A549 (cell line): ENCODE measurements around the gene COA8. TPM values are rescaled to one million over a fixed set of nuclear protein-coding genes. Genes with fewer than 3 reads are reported as not detected.

Experiments used
- ATAC-seq, 2 experiments: fragments of 200-7000 bp in 1 of 2; fragments of >200 bp in 1 of 2; cut with Nextera tagmentation in 1 of 2; cut with Tn5 transposase in 1 of 2; 3 replicates each; pipeline versions ENCODE4 v1.8.0 to v1.9.1; 2018 to 2020; ENCODE audit warnings: mild to moderate bottlenecking in 1 of 2, moderate library complexity in 1 of 2
- CTCF ChIA-PET: fragments of 300-600 bp; sonication (Branson Sonifier 250); formaldehyde crosslinking; extraction: SDS; loops from one replicate; lab custom pipeline; 2021; ENCODE audit warnings: antibody characterized with exemption, inconsistent platforms; lab: Yijun Ruan, JAX
- POLR2A ChIA-PET: fragments of 350-600 bp; formaldehyde crosslinking; extraction: SDS; loops from one replicate; lab custom pipeline; 2021; ENCODE audit warnings: antibody characterized with exemption, inconsistent platforms; lab: Yijun Ruan, JAX
- DNase-seq, 2 experiments: peaks; one replicate each; pipeline versions ENCODE4 v3.0.0 to v3.0.0-alpha.2; 2011 to 2016; ENCODE audit warnings: low read depth in 1 of 2, low spot score in 1 of 2
- FAIRE-seq: peaks from 2 replicates; lab custom pipeline; 2011; peaks lifted over from hg19 to GRCh38; lab: Jason Lieb, UNC
- H3K27ac ChIP-seq, 2 experiments: fragments of >200 bp; sonication (Bioruptor Twin); formaldehyde crosslinking; 3 replicates each; pipeline ENCODE4 v1.5.1; 2016 to 2017
- H3K4me1 ChIP-seq: fragments of >200 bp; sonication (Bioruptor Twin); formaldehyde crosslinking; 3 replicates; pipeline ENCODE4 v1.6.1; 2016
- H3K4me2 ChIP-seq: fragments of >200 bp; sonication (Bioruptor Twin); formaldehyde crosslinking; 3 replicates; pipeline ENCODE4 v1.6.1; 2016
- H3K4me3 ChIP-seq: fragments of >200 bp; sonication (Bioruptor Twin); formaldehyde crosslinking; 3 replicates; pipeline ENCODE4 v1.5.1; 2016
- H3K9me3 ChIP-seq: fragments of >200 bp; sonication (Bioruptor Twin); formaldehyde crosslinking; 3 replicates; pipeline ENCODE4 v1.6.1; 2016
- CBX2 ChIP-seq: fragments of 200-600 bp; sonication (generic); IDR thresholded peaks from 2 replicates; pipeline ENCODE4 v1.6.1; 2016; ENCODE audit warnings: low read depth, mild to moderate bottlenecking, borderline replicate concordance
- CHD2 ChIP-seq: fragments of 150-350 bp; IDR thresholded peaks from 2 replicates; pipeline ENCODE4 v1.6.1; 2014; ENCODE audit warnings: low read length; ENCODE audit not compliant: partially characterized antibody
- CHD4 ChIP-seq: fragments of 200-600 bp; sonication (generic); IDR thresholded peaks from 2 replicates; pipeline ENCODE4 v1.6.1; 2016; ENCODE audit warnings: antibody characterized with exemption, mild to moderate bottlenecking, borderline replicate concordance
- EHF ChIP-seq: fragments of 250-450 bp; sonication (Bioruptor Pico); IDR thresholded peaks from 2 replicates; pipeline ENCODE4 v1.5.0; 2020; ENCODE audit warnings: mild to moderate bottlenecking
- EP300 ChIP-seq, 2 experiments: fragments of >200 bp; sonication (Bioruptor Twin); formaldehyde crosslinking; IDR thresholded peaks; 2 replicates in 1 of 2; 3 replicates in 1 of 2; pipeline ENCODE4 v1.6.1; 2016 to 2017
- GATA3 ChIP-seq: IDR thresholded peaks from 2 replicates; pipeline ENCODE4 v1.6.1; 2012; ENCODE audit warnings: borderline replicate concordance
- HOXA7 ChIP-seq: fragments of 250-450 bp; sonication (Bioruptor Pico); IDR thresholded peaks from 2 replicates; pipeline ENCODE4 v1.5.0; 2020; ENCODE audit warnings: mild to moderate bottlenecking, moderate library complexity
- HOXB13 ChIP-seq: fragments of 250-450 bp; sonication (Bioruptor Pico); IDR thresholded peaks from 2 replicates; pipeline ENCODE4 v1.5.0; 2020; ENCODE audit warnings: low read depth, mild to moderate bottlenecking, moderate library complexity
- JUNB ChIP-seq: fragments of >200 bp; sonication (Bioruptor Twin); formaldehyde crosslinking; IDR thresholded peaks from 2 replicates; pipeline ENCODE4 v1.6.1; 2016
- KDM1A ChIP-seq: fragments of 200-600 bp; sonication (generic); IDR thresholded peaks from 2 replicates; pipeline ENCODE4 v1.6.1; 2016; ENCODE audit warnings: low read depth, mild to moderate bottlenecking
- KDM5A ChIP-seq: fragments of 200-600 bp; sonication (generic); IDR thresholded peaks from 2 replicates; pipeline ENCODE4 v1.6.1; 2016; ENCODE audit warnings: antibody characterized with exemption, mild to moderate bottlenecking
- MAFK ChIP-seq: fragments of 450-650 bp; IDR thresholded peaks from 2 replicates; pipeline ENCODE4 v1.6.1; 2014; ENCODE audit not compliant: partially characterized antibody
- RARB ChIP-seq: fragments of 250-450 bp; sonication (Bioruptor Pico); IDR thresholded peaks from 2 replicates; pipeline ENCODE4 v1.8.0; 2021; ENCODE audit warnings: mild to moderate bottlenecking, moderate library complexity
- RNF2 ChIP-seq: fragments of 200-600 bp; sonication (generic); IDR thresholded peaks from 2 replicates; pipeline ENCODE4 v1.6.1; 2016; ENCODE audit warnings: low read depth, mild to moderate bottlenecking, antibody characterized with exemption, moderate library complexity, borderline replicate concordance
- SMC3 ChIP-seq: fragments of >200 bp; sonication (Bioruptor Twin); formaldehyde crosslinking; IDR thresholded peaks from 3 replicates; pipeline ENCODE4 v1.6.1; 2018; ENCODE audit warnings: inconsistent platforms
- SREBF2 ChIP-seq: fragments of 450-650 bp; IDR thresholded peaks from 2 replicates; pipeline ENCODE4 v1.6.1; 2014; ENCODE audit warnings: mild to moderate bottlenecking, moderate library complexity
- TP53 ChIP-seq: fragments of 250-450 bp; sonication (Bioruptor Pico); IDR thresholded peaks from 2 replicates; pipeline ENCODE4 v1.5.0; 2021; ENCODE audit warnings: mild to moderate bottlenecking, moderate library complexity
- ZC3H11A ChIP-seq: fragments of 450-650 bp; IDR thresholded peaks from 2 replicates; pipeline ENCODE4 v1.6.1; 2014; ENCODE audit warnings: antibody characterized with exemption, mild to moderate bottlenecking
- WGBS: methylation state at CpG from one replicate; pipeline ENCODE4 v1.1.6; 2017; ENCODE audit errors: missing lambda C conversion rate; 5-methylcytosine and 5-hydroxymethylcytosine counted together
- polyA plus RNA-seq, 4 experiments: library from polyadenylated mRNA; depleted of rRNA in 3 of 4; stranded (reverse); fragments of >200 nt; fragmentation: RNase III in 1 of 4; extraction: RNeasy Plus Mini Kit Qiagen cat#74134 plus additional on column Dnase treatment in 1 of 4; gene quantifications; 2 replicates in 3 of 4; 3 replicates in 1 of 4; pipeline ENCODE4 v1.2.3, GENCODE V29; 2011 to 2017
- TF ChIP-seq, protein P1 (sequence below): IDR thresholded peaks from 2 replicates; pipeline ENCODE4 v1.6.1; 2012
- TF ChIP-seq, protein P2 (sequence below): fragments of >200 bp; sonication (Bioruptor Twin); formaldehyde crosslinking; IDR thresholded peaks from 3 replicates; pipeline ENCODE4 v1.6.1; 2016
- TF ChIP-seq, protein P3 (sequence below): fragments of >200 bp; sonication (Bioruptor Twin); formaldehyde crosslinking; IDR thresholded peaks from 2 replicates; pipeline ENCODE4 v1.6.1; 2016
- TF ChIP-seq, protein P4 (sequence below): fragments of 200-600 bp; sonication (generic); IDR thresholded peaks from 2 replicates; pipeline ENCODE4 v1.6.1; 2016; ENCODE audit warnings: antibody characterized with exemption, mild to moderate bottlenecking, moderate library complexity

COA8 gene
- polyA plus RNA-seq, 2 of the 4 experiments (the other 2 are of a cell fraction), result 29.8 to 34.9 TPM

DNA sequence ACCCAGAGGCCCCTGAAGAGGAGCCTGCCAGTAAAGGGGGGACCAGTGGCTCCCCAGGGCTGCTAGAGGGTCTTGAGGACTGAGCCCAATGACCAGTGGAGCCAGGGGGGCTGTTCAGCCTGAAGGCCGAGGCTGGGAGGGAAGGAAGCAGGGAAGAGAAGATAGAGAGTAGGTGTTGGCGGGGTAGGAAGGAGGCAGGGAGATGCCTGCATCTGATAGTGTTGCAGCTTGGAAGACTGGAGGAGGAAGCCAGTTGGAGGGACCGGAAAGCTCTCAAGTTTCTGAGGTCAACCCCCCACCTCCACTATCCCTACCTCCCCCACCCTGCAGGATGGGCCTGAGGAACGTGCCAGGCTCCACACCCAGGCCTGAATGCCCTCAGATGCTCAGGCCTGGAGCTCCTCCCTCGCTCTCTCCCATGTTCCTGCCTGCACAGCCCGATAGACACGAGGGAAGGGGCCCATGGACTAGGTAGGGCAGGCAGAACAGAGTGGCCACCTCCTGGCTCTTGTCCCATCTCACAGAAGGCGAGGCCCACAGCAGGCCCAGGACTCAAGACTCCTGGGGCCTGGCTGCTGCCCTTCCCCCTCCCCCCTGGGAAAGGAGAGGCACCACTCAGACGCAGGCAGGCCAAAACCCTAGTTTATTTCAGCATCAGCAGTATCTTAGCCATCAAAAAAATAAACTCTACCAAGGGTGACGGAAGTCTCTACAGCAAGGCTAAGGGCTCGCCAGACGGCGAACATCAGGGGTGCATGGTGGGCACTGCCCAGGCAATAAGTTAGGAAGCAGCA, 43.5 kb upstream of the COA8 start:
- no peak for FAIRE-seq
- peaks cover 41% of the 10 kb centered on the region for H3K4me1 ChIP-seq
- ATAC-seq, result peak; percentile 8 to 33; a peak in 5 of 6 replicates
- TF ChIP-seq MAFK, result peak; percentile 38
- TF ChIP-seq SREBF2, result no peak
- POLR2A ChIA-PET, result interaction anchor here (0.8 to 1.5 kb wide), 2 partner anchors 9 to 23 kb away, joined by 4 read pairs; no protein-coding TSS in a partner anchor
- H3K27ac ChIP-seq, result peak overlapping the region; percentile 24 to 48; a peak in 4 of 6 replicates
- H3K4me2 ChIP-seq, result peak overlapping the region; percentile 30; the same call in 2 of the 3 replicates
- peak in 1 of 2 experiments; percentile 61 for DNase-seq
- no peaks in the 10 kb centered on the region for H3K9me3 ChIP-seq
- CTCF ChIA-PET, result interaction anchor here (0.6 to 10.0 kb wide), 20 partner anchors 9 to 404 kb away, joined by 3 to 489 read pairs (median 3); partner anchors contain the start of genes BAG5 and TRMT61A
- no peak overlapping the region for H3K4me3 ChIP-seq
- 67% methylated on average over 12 of the region's 13 CpGs for whole genome bisulfite sequencing

DNA sequence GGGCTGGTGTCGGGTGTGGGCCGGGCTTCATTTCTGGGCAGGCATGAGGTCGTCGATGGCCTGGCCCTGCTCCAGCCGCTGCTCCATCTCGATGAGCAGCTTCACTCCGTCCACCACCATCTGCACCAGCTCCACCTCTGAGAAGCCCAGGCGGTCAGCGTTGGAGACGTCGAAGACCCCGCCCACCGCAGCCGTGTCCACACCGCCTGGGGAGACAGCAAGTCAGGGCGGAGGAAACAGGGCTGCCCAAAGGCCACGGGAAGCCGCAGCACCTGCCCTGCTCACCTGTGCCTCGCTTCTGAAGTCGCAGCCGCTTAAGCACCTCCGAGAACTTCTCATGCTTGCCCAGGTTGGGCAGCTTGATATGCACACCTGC, 42.9 kb upstream of the COA8 start:
- TF ChIP-seq EHF (CRISPR knock-in tag) (no peak), KDM5A (no peak)
- CTCF ChIA-PET, result interaction anchor here (1.2 to 10.0 kb wide), 6 partner anchors 10 to 405 kb away, joined by 3 to 489 read pairs (median 56); partner anchors contain the start of genes BAG5 and TRMT61A
- H3K4me2 ChIP-seq, result no peak overlapping the region; the same call in 2 of the 3 replicates
- H3K4me3 ChIP-seq, result no peak overlapping the region
- H3K4me1 ChIP-seq, result peaks cover 46% of the 10 kb centered on the region
- WGBS, result 59% methylated on average over 5 of the region's 22 CpGs
- H3K9me3 ChIP-seq, result no peaks in the 10 kb centered on the region
- no peak overlapping the region for H3K27ac ChIP-seq
- ATAC-seq, result no peak
- POLR2A ChIA-PET, result no interaction called here
- no peak for DNase-seq
- no peak for FAIRE-seq

DNA sequence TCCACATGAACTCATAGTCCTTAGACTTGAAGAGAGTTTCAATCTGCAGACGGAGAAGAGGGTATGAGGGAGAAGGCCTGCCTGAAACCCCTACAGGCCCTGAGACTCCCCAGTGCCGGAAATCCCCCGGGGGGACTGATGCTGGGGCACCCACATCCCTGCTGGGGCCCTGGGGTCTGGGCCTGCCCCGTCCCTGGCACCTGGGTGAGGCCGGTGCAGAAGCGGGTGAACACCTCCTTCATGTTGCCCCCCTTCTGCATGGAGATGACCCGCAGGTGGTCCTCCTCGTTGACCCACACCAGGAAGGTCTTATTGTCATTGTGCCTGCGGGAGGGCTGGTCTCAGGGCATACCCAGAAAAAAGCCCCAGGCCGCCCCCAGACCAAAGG, 42.5 kb upstream of the COA8 start:
- CTCF ChIA-PET, result interaction anchor here (1.2 to 10.0 kb wide), 6 partner anchors 10 to 254 kb away, joined by 3 to 489 read pairs (median 56); partner anchors contain the start of genes BAG5 and TRMT61A
- no peak overlapping the region for H3K4me3 ChIP-seq
- ATAC-seq (no peak), DNase-seq (no peak), FAIRE-seq (no peak)
- H3K4me1 ChIP-seq, result peaks cover 51% of the 10 kb centered on the region
- H3K9me3 ChIP-seq, result no peaks in the 10 kb centered on the region
- 92% methylated on average over 9 of the region's 10 CpGs for WGBS
- TF ChIP-seq GATA3, result no peak
- TF ChIP-seq, protein P1, sequence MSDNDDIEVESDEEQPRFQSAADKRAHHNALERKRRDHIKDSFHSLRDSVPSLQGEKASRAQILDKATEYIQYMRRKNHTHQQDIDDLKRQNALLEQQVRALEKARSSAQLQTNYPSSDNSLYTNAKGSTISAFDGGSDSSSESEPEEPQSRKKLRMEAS, result no peak
- no peak for TF ChIP-seq HOXA7
- no peak for TF ChIP-seq CBX2
- TF ChIP-seq RARB (CRISPR knock-in tag), result no peak
- TF ChIP-seq SREBF2, result no peak
- TF ChIP-seq TP53, result no peak
- no peak for TF ChIP-seq EP300 (IDR thresholded peaks at IDR 0.05)
- TF ChIP-seq KDM1A, result no peak
- TF ChIP-seq KDM5A, result no peak
- TF ChIP-seq, protein P2, sequence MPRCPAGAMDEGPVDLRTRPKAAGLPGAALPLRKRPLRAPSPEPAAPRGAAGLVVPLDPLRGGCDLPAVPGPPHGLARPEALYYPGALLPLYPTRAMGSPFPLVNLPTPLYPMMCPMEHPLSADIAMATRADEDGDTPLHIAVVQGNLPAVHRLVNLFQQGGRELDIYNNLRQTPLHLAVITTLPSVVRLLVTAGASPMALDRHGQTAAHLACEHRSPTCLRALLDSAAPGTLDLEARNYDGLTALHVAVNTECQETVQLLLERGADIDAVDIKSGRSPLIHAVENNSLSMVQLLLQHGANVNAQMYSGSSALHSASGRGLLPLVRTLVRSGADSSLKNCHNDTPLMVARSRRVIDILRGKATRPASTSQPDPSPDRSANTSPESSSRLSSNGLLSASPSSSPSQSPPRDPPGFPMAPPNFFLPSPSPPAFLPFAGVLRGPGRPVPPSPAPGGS, result no peak
- TF ChIP-seq JUNB, result no peak
- no peak for TF ChIP-seq HOXB13 (CRISPR knock-in tag)
- TF ChIP-seq CHD4, result no peak
- TF ChIP-seq CHD2, result no peak
- no peak for TF ChIP-seq SMC3
- TF ChIP-seq, protein P3, sequence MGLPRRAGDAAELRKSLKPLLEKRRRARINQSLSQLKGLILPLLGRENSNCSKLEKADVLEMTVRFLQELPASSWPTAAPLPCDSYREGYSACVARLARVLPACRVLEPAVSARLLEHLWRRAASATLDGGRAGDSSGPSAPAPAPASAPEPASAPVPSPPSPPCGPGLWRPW, result no peak
- no peak for TF ChIP-seq ZC3H11A
- TF ChIP-seq, protein P4, sequence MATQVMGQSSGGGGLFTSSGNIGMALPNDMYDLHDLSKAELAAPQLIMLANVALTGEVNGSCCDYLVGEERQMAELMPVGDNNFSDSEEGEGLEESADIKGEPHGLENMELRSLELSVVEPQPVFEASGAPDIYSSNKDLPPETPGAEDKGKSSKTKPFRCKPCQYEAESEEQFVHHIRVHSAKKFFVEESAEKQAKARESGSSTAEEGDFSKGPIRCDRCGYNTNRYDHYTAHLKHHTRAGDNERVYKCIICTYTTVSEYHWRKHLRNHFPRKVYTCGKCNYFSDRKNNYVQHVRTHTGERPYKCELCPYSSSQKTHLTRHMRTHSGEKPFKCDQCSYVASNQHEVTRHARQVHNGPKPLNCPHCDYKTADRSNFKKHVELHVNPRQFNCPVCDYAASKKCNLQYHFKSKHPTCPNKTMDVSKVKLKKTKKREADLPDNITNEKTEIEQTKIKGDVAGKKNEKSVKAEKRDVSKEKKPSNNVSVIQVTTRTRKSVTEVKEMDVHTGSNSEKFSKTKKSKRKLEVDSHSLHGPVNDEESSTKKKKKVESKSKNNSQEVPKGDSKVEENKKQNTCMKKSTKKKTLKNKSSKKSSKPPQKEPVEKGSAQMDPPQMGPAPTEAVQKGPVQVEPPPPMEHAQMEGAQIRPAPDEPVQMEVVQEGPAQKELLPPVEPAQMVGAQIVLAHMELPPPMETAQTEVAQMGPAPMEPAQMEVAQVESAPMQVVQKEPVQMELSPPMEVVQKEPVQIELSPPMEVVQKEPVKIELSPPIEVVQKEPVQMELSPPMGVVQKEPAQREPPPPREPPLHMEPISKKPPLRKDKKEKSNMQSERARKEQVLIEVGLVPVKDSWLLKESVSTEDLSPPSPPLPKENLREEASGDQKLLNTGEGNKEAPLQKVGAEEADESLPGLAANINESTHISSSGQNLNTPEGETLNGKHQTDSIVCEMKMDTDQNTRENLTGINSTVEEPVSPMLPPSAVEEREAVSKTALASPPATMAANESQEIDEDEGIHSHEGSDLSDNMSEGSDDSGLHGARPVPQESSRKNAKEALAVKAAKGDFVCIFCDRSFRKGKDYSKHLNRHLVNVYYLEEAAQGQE, result no peak
- no peak for TF ChIP-seq RNF2
- POLR2A ChIA-PET, result no interaction called here
- H3K27ac ChIP-seq, result peak overlapping the region in 1 of 2 experiments; percentile 88; a peak in 2 of 6 replicates
- peak overlapping the region; percentile 100 for H3K4me2 ChIP-seq
